ENCODE data around the gene SCFD2. TPM values are rescaled to one million over a fixed set of nuclear protein-coding genes. Genes with fewer than 3 reads are reported as not detected.

SCFD2 gene
- total RNA-seq, 4 donors from 2014 or later: 14.3 to 37.8 (median 27.7) TPM

- Histone ChIP-seq H3K27me3 (no peaks in the 10 kb centered on the region), H3K9me3 (peaks cover 0 to 9% (median 6%) of the 10 kb centered on the region in 3 donors), H3K4me3 (no peak overlapping the region), H3K27ac (peak overlapping the region in 1 of 4 donors; percentile 25), H3K4me1 (peaks cover 0 to 37% (median 7%) of the 10 kb centered on the region in 3 donors), H3K36me3 (no peaks in the 10 kb centered on the region)
- DNase-seq: no peak
- TF ChIP-seq POLR2A (IDR thresholded peaks at IDR 0.05) (no peak), CTCF (IDR thresholded peaks at IDR 0.05) (no peak)
- intact Hi-C loops (cut with DNase I): no loop called here
These were observed 512.5 kb downstream of the SCFD2 start for GRCh38 chr4:52853351-52853750.

GRCh38 chr4:52852711-52853110, 513.1 kb downstream of the SCFD2 start:
- intact Hi-C loops (cut with DNase I): no loop called here

GRCh38 chr4:52852041-52852440, 513.8 kb downstream of the SCFD2 start:
- Histone ChIP-seq H3K4me1 (peaks cover 0 to 47% (median 14%) of the 10 kb centered on the region in 3 donors), H3K27ac (no peak overlapping the region), H3K36me3 (no peaks in the 10 kb centered on the region), H3K9me3 (no peaks in the 10 kb centered on the region), H3K4me3 (no peak overlapping the region), H3K27me3 (no peaks in the 10 kb centered on the region)
- TF ChIP-seq CTCF (IDR thresholded peaks at IDR 0.05) (no peak), POLR2A (IDR thresholded peaks at IDR 0.05) (no peak)
- 42 to 83% methylated on average over 1 of the region's 1 CpG for WGBS, 2 donors
- intact Hi-C loops (cut with DNase I): no loop called here
- no peak for DNase-seq

More at GRCh38 chr4:52852711-52853110, 513.1 kb downstream of the SCFD2 start:
- Histone ChIP-seq H3K4me3 (no peak overlapping the region), H3K27ac (peak overlapping the region in 2 of 4 donors; percentile 13 to 18), H3K27me3 (no peaks in the 10 kb centered on the region), H3K9me3 (peaks cover 0 to 3% (median 0%) of the 10 kb centered on the region in 3 donors), H3K4me1 (peaks cover 0 to 43% (median 10%) of the 10 kb centered on the region in 3 donors), H3K36me3 (no peaks in the 10 kb centered on the region)
- DNase-seq: no peak
- TF ChIP-seq CTCF (IDR thresholded peaks at IDR 0.05): no peak
- TF ChIP-seq POLR2A (IDR thresholded peaks at IDR 0.05): no peak
- WGBS, 2 donors: 52 to 71% methylated on average over 2 to 3 of the region's 3 CpGs

GRCh38 chr4:52850406-52851124, 515.3 kb downstream of the SCFD2 start:
- H3K9me3 ChIP-seq: no peaks in the 10 kb centered on the region
- WGBS, 2 donors: 88 to 100% methylated on average over 2 to 3 of the region's 3 CpGs
- peaks cover 0 to 47% (median 14%) of the 10 kb centered on the region in 3 donors for H3K4me1 ChIP-seq
- H3K27ac ChIP-seq: no peak overlapping the region
- no peaks in the 10 kb centered on the region for H3K36me3 ChIP-seq
- H3K27me3 ChIP-seq: no peaks in the 10 kb centered on the region
- no peak for DNase-seq
- intact Hi-C loops (cut with DNase I): no loop called here
- no peak for TF ChIP-seq CTCF (IDR thresholded peaks at IDR 0.05)
- TF ChIP-seq POLR2A (IDR thresholded peaks at IDR 0.05): no peak
- H3K4me3 ChIP-seq: no peak overlapping the region

- Histone ChIP-seq H3K4me1 (peaks cover 0 to 37% (median 8%) of the 10 kb centered on the region in 3 donors), H3K36me3 (no peaks in the 10 kb centered on the region), H3K27me3 (no peaks in the 10 kb centered on the region), H3K27ac (peak overlapping the region in 3 of 4 donors; percentile 32 to 35 (median 34)), H3K9me3 (no peaks in the 10 kb centered on the region), H3K4me3 (no peak overlapping the region)
- TF ChIP-seq POLR2A (IDR thresholded peaks at IDR 0.05) (no peak), CTCF (IDR thresholded peaks at IDR 0.05) (no peak)
- DNase-seq: no peak
- 37 to 54% methylated on average over 6 of the region's 6 CpGs for WGBS, 2 donors
- intact Hi-C loops (cut with DNase I): no loop called here
These were observed 517.6 kb downstream of the SCFD2 start for GRCh38 chr4:52848254-52848653.
